GM10266 (cell line): ENCODE data around the gene KIF18B.

Experiments
- DNase-seq: peaks from one replicate; pipeline ENCODE4 v3.0.0; 2012; ENCODE audit errors: extremely low spot score
- CTCF ChIP-seq: IDR thresholded peaks from 2 replicates; pipeline ENCODE4 v1.5.1; 2012; ENCODE audit warnings: mild to moderate bottlenecking, low read depth; ENCODE audit not compliant: control insufficient read depth, insufficient read depth; ENCODE audit errors: missing control alignments

The KIF18B gene

GRCh38 chr17:44977814-44978550, 30.4 kb upstream of the KIF18B start:
- DNase-seq = no peak
- no peak for TF ChIP-seq CTCF

- DNase-seq = no peak
- TF ChIP-seq CTCF = no peak
These were observed 29.5 kb upstream of the KIF18B start for GRCh38 chr17:44977065-44977464.

- DNase-seq = no peak
- TF ChIP-seq CTCF = no peak
These were observed 28.6 kb upstream of the KIF18B start for GRCh38 chr17:44976206-44976605.

GRCh38 chr17:44972953-44973352, 25.4 kb upstream of the KIF18B start:
- no peak for TF ChIP-seq CTCF
- no peak for DNase-seq

GRCh38 chr17:44971776-44972483, 24.4 kb upstream of the KIF18B start:
- no peak for DNase-seq

GRCh38 chr17:44970136-44970741, 22.7 kb upstream of the KIF18B start:
- TF ChIP-seq CTCF = no peak
- peak; percentile 50 for DNase-seq

More at GRCh38 chr17:44971776-44972483, 24.4 kb upstream of the KIF18B start:
- TF ChIP-seq CTCF = no peak
